Central memory CD8-positive, alpha-beta T cell (primary cell): ENCODE data around the gene SLC26A4.

Source experiments
- ATAC-seq: fragments of 150-1000 bp; cut with Tn5 transposase; replicated peaks from 2 replicates; pipeline ENCODE4 v1.10.0; 2022; ENCODE audit warnings: mild to moderate bottlenecking, moderate FRiP score, moderate number of reproducible peaks; ENCODE audit not compliant: poor library complexity, severe bottlenecking; ENCODE audit errors: extremely low read depth
- DNase-seq, 2 donors: peaks; one replicate each; pipeline ENCODE4 v3.0.0; 2021; ENCODE audit warnings: low spot score in 2 of 2
- H3K27ac Mint-ChIP-seq: one replicate; pipeline ENCODE4 v1.8.0; 2022; ENCODE audit warnings: low read depth, mild to moderate bottlenecking, moderate library complexity, mixed read lengths
- H3K27me3 Mint-ChIP-seq: one replicate; pipeline ENCODE4 v1.8.0; 2022; ENCODE audit warnings: mixed read lengths
- H3K36me3 Mint-ChIP-seq: one replicate; pipeline ENCODE4 v1.8.0; 2022; ENCODE audit warnings: mild to moderate bottlenecking, moderate library complexity, mixed read lengths; ENCODE audit not compliant: insufficient read depth
- H3K4me1 Mint-ChIP-seq: one replicate; pipeline ENCODE4 v1.8.0; 2022; ENCODE audit warnings: mixed read lengths
- H3K4me3 Mint-ChIP-seq: one replicate; pipeline ENCODE4 v1.8.0; 2022; ENCODE audit warnings: mild to moderate bottlenecking, moderate library complexity, mixed read lengths
- H3K9me3 Mint-ChIP-seq: one replicate; pipeline ENCODE4 v1.8.0; 2022; ENCODE audit warnings: mixed read lengths

Gene SLC26A4

GRCh38 chr7:107660381-107661080 lies at the start of gene SLC26A4:
Gene SLC26A4, plus strand, starts transcription at chr7:107660828. Its CDS starts 814 bp downstream, at chr7:107661642.
- no peak for DNase-seq
- peak; percentile 32 for ATAC-seq
- Mint-ChIP-seq H3K4me3 (peak within 1 kb of the TSS; percentile 67), H3K27ac (no peak within 1 kb of the TSS), H3K9me3 (no peaks in the 10 kb centered on the region), H3K27me3 (peaks cover 73% of the 10 kb centered on the region), H3K36me3 (no peaks in the 10 kb centered on the region), H3K4me1 (peaks cover 8% of the 10 kb centered on the region)

- no peak for ATAC-seq
- Mint-ChIP-seq H3K36me3 (peaks cover 17% of the 10 kb centered on the region), H3K4me3 (no peak overlapping the region), H3K9me3 (no peaks in the 10 kb centered on the region), H3K27me3 (no peaks in the 10 kb centered on the region), H3K4me1 (no peaks in the 10 kb centered on the region), H3K27ac (no peak overlapping the region)
- DNase-seq = no peak
These were observed 47.2 kb upstream of the SLC26A4 start for GRCh38 chr7:107613439-107613838.

GRCh38 chr7:107613948-107614347 lies 46.7 kb upstream of the SLC26A4 start:
- DNase-seq (no peak), ATAC-seq (no peak)
- Mint-ChIP-seq H3K4me3 (no peak overlapping the region), H3K9me3 (no peaks in the 10 kb centered on the region), H3K4me1 (no peaks in the 10 kb centered on the region), H3K36me3 (peaks cover 14% of the 10 kb centered on the region), H3K27ac (no peak overlapping the region), H3K27me3 (no peaks in the 10 kb centered on the region)

- Mint-ChIP-seq H3K27me3 (no peaks in the 10 kb centered on the region), H3K4me1 (no peaks in the 10 kb centered on the region), H3K9me3 (no peaks in the 10 kb centered on the region), H3K27ac (no peak overlapping the region), H3K36me3 (peaks cover 13% of the 10 kb centered on the region), H3K4me3 (no peak overlapping the region)
- DNase-seq = no peak
- no peak for ATAC-seq
These were observed 46.2 kb upstream of the SLC26A4 start for GRCh38 chr7:107614425-107614824.

- Mint-ChIP-seq H3K4me1 (no peaks in the 10 kb centered on the region), H3K36me3 (peaks cover 12% of the 10 kb centered on the region), H3K27ac (peak overlapping the region; percentile 20), H3K27me3 (no peaks in the 10 kb centered on the region), H3K9me3 (no peaks in the 10 kb centered on the region), H3K4me3 (no peak overlapping the region)
- DNase-seq (no peak), ATAC-seq (no peak)
These were observed 44.5 kb upstream of the SLC26A4 start for GRCh38 chr7:107615910-107616680.

- Mint-ChIP-seq H3K4me1 (no peaks in the 10 kb centered on the region), H3K36me3 (no peaks in the 10 kb centered on the region), H3K9me3 (no peaks in the 10 kb centered on the region), H3K27ac (no peak overlapping the region), H3K27me3 (no peaks in the 10 kb centered on the region), H3K4me3 (no peak overlapping the region)
- ATAC-seq (no peak), DNase-seq (no peak)
These were observed 38.2 kb upstream of the SLC26A4 start for GRCh38 chr7:107622429-107622828.

GRCh38 chr7:107622894-107623293 lies 37.7 kb upstream of the SLC26A4 start:
- Mint-ChIP-seq H3K4me3 (no peak overlapping the region), H3K9me3 (no peaks in the 10 kb centered on the region), H3K4me1 (no peaks in the 10 kb centered on the region), H3K36me3 (no peaks in the 10 kb centered on the region), H3K27me3 (no peaks in the 10 kb centered on the region), H3K27ac (no peak overlapping the region)
- DNase-seq = no peak
- no peak for ATAC-seq

- H3K27ac Mint-ChIP-seq = no peak overlapping the region
- no peak overlapping the region for H3K4me3 Mint-ChIP-seq
- DNase-seq = no peak
- H3K36me3 Mint-ChIP-seq = no peaks in the 10 kb centered on the region
- H3K4me1 Mint-ChIP-seq = no peaks in the 10 kb centered on the region
- no peaks in the 10 kb centered on the region for H3K27me3 Mint-ChIP-seq
- no peaks in the 10 kb centered on the region for H3K9me3 Mint-ChIP-seq
- ATAC-seq = no peak
These were observed 33.6 kb upstream of the SLC26A4 start for GRCh38 chr7:107627002-107627401.

GRCh38 chr7:107628461-107629064 lies 32.1 kb upstream of the SLC26A4 start:
- Mint-ChIP-seq H3K4me3 (no peak overlapping the region), H3K9me3 (no peaks in the 10 kb centered on the region), H3K27ac (no peak overlapping the region), H3K4me1 (no peaks in the 10 kb centered on the region), H3K27me3 (no peaks in the 10 kb centered on the region), H3K36me3 (no peaks in the 10 kb centered on the region)
- ATAC-seq (no peak), DNase-seq (no peak)

- H3K27ac Mint-ChIP-seq = no peak overlapping the region
- no peaks in the 10 kb centered on the region for H3K36me3 Mint-ChIP-seq
- no peak overlapping the region for H3K4me3 Mint-ChIP-seq
- ATAC-seq (no peak), DNase-seq (no peak)
- peaks cover 8% of the 10 kb centered on the region for H3K27me3 Mint-ChIP-seq
- peaks cover 4% of the 10 kb centered on the region for H3K4me1 Mint-ChIP-seq
- H3K9me3 Mint-ChIP-seq = no peaks in the 10 kb centered on the region
These were observed 30.3 kb upstream of the SLC26A4 start for GRCh38 chr7:107630342-107630741.

GRCh38 chr7:107631588-107632491 lies 28.8 kb upstream of the SLC26A4 start:
- peaks cover 5% of the 10 kb centered on the region for H3K4me1 Mint-ChIP-seq
- no peaks in the 10 kb centered on the region for H3K36me3 Mint-ChIP-seq
- DNase-seq (no peak), ATAC-seq (no peak)
- no peaks in the 10 kb centered on the region for H3K9me3 Mint-ChIP-seq
- H3K27ac Mint-ChIP-seq = no peak overlapping the region
- no peak overlapping the region for H3K4me3 Mint-ChIP-seq
- H3K27me3 Mint-ChIP-seq = peaks cover 11% of the 10 kb centered on the region

GRCh38 chr7:107632492-107632865 lies 28.1 kb upstream of the SLC26A4 start:
- Mint-ChIP-seq H3K36me3 (no peaks in the 10 kb centered on the region), H3K27ac (no peak overlapping the region), H3K4me3 (no peak overlapping the region), H3K9me3 (no peaks in the 10 kb centered on the region), H3K27me3 (peaks cover 11% of the 10 kb centered on the region), H3K4me1 (peaks cover 5% of the 10 kb centered on the region)
- no peak for ATAC-seq
- DNase-seq = no peak
